T-helper 17 cell (primary cell): Measurements from ENCODE around the gene TRMT112. TPM values are rescaled to one million over a fixed set of nuclear protein-coding genes. Genes with fewer than 3 reads are reported as not detected.

Experiments used
- ATAC-seq: fragments of 150-1000 bp; cut with Tn5 transposase; 2 replicates; pipeline ENCODE4 v1.10.0; 2021; ENCODE audit warnings: mild to moderate bottlenecking, moderate library complexity
- DNase-seq, 3 donors: peaks; one replicate each; pipeline versions ENCODE4 v3.0.0 to v3.0.0-alpha.2; 2020 to 2021
- H3K9me3 ChIP-seq: one replicate; pipeline ENCODE4 v1.7.0; 2013; ENCODE audit warnings: low read length, mild to moderate bottlenecking; ENCODE audit not compliant: control insufficient read depth, poor library complexity, severe bottlenecking
- H3K27ac Mint-ChIP-seq: one replicate; pipeline ENCODE4 v1.8.0; 2022; ENCODE audit warnings: mild to moderate bottlenecking, moderate library complexity, mixed read lengths
- H3K27me3 Mint-ChIP-seq: one replicate; pipeline ENCODE4 v1.8.0; 2022; ENCODE audit warnings: mixed read lengths
- H3K36me3 Mint-ChIP-seq: one replicate; pipeline ENCODE4 v1.8.0; 2022; ENCODE audit warnings: low read depth, mixed read lengths
- H3K4me1 Mint-ChIP-seq: one replicate; pipeline ENCODE4 v1.8.0; 2022; ENCODE audit warnings: mild to moderate bottlenecking, mixed read lengths
- H3K4me3 Mint-ChIP-seq: one replicate; pipeline ENCODE4 v1.8.0; 2022; ENCODE audit warnings: mild to moderate bottlenecking, moderate library complexity, mixed read lengths
- total RNA-seq, 4 donors: library from RNA in 2 of 4; stranded (reverse) in 2 of 4; gene quantifications; one replicate each; pipeline ENCODE4 v1.2.3 and lab custom pipeline; 2022 to 2026

Gene TRMT112
- total RNA-seq, 2 donors from 2014 or later: 95.4 to 110 TPM

- DNase-seq: no peak
Observed at GRCh38 chr11:64356498-64357411, 39.4 kb upstream of the TRMT112 start.

GRCh38 chr11:64355078-64355940 is 38.0 kb upstream of the TRMT112 start:
- H3K27ac Mint-ChIP-seq: no peak overlapping the region
- ATAC-seq: peak; percentile 14
- peaks cover 3% of the 10 kb centered on the region for H3K36me3 Mint-ChIP-seq

More at GRCh38 chr11:64356498-64357411, 39.4 kb upstream of the TRMT112 start:
- H3K36me3 Mint-ChIP-seq: peaks cover 3% of the 10 kb centered on the region
- peak overlapping the region; percentile 25 for H3K4me3 Mint-ChIP-seq
- H3K27me3 Mint-ChIP-seq: no peaks in the 10 kb centered on the region
- peak; percentile 14 for ATAC-seq
- peaks cover 20% of the 10 kb centered on the region for H3K4me1 Mint-ChIP-seq
- peak overlapping the region; percentile 71 for H3K27ac Mint-ChIP-seq
- no peaks in the 10 kb centered on the region for H3K9me3 ChIP-seq

GRCh38 chr11:64353715-64354506 is 36.6 kb upstream of the TRMT112 start:
- no peak overlapping the region for H3K4me3 Mint-ChIP-seq
- no peak for DNase-seq

More at GRCh38 chr11:64355078-64355940, 38.0 kb upstream of the TRMT112 start:
- H3K4me1 Mint-ChIP-seq: peaks cover 23% of the 10 kb centered on the region
- no peak for DNase-seq
- no peak overlapping the region for H3K4me3 Mint-ChIP-seq
- no peaks in the 10 kb centered on the region for H3K27me3 Mint-ChIP-seq
- no peaks in the 10 kb centered on the region for H3K9me3 ChIP-seq

DNA sequence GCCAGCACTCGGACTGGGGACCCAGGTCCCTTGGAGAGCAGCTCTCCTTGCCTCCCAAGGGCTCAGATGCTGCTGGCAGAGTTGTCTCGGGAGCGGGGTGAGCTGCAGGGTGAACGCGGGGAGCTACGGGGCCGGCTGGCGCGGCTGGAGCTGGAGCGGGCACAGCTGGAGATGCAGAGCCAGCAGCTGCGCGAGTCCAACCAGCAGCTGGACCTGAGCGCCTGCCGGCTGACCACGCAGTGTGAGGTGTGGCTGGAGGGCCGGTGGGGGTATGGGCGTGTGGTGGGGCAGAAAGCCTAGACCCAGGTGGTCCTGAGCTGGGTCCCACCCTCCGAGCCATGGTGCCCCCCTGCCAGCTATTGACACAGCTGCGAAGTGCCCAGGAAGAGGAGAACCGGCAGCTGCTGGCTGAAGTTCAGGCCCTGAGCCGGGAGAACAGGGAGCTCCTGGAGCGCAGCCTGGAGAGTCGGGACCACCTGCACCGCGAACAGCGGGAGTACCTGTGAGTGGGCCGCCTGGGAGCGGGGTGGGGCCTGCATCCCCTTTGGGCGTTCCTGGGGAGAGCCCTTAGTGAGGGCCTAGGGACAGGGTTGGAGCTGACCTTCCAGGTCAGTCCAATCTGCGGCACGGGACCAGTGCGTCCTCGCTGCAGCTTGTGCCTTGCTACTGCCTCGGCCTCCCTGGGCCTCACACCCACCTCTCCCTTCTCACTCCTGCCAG is 35.8 kb upstream of the TRMT112 start:
- H3K4me1 Mint-ChIP-seq: peaks cover 14% of the 10 kb centered on the region
- H3K4me3 Mint-ChIP-seq: no peak overlapping the region
- H3K27ac Mint-ChIP-seq: no peak overlapping the region
- no peak for ATAC-seq
- no peaks in the 10 kb centered on the region for H3K9me3 ChIP-seq
- H3K36me3 Mint-ChIP-seq: peaks cover 3% of the 10 kb centered on the region
- no peaks in the 10 kb centered on the region for H3K27me3 Mint-ChIP-seq
- no peak for DNase-seq

More at GRCh38 chr11:64353715-64354506, 36.6 kb upstream of the TRMT112 start:
- H3K36me3 Mint-ChIP-seq: peaks cover 3% of the 10 kb centered on the region
- ATAC-seq: no peak
- H3K27me3 Mint-ChIP-seq: no peaks in the 10 kb centered on the region
- peaks cover 14% of the 10 kb centered on the region for H3K4me1 Mint-ChIP-seq
- H3K9me3 ChIP-seq: no peaks in the 10 kb centered on the region
- H3K27ac Mint-ChIP-seq: no peak overlapping the region

GRCh38 chr11:64352099-64352994 is 35.0 kb upstream of the TRMT112 start:
- H3K9me3 ChIP-seq: no peaks in the 10 kb centered on the region
- no peaks in the 10 kb centered on the region for H3K27me3 Mint-ChIP-seq
- H3K27ac Mint-ChIP-seq: no peak overlapping the region
- H3K4me1 Mint-ChIP-seq: peaks cover 9% of the 10 kb centered on the region
- ATAC-seq (no peak), DNase-seq (no peak)
- no peak overlapping the region for H3K4me3 Mint-ChIP-seq
- peaks cover 3% of the 10 kb centered on the region for H3K36me3 Mint-ChIP-seq

- ATAC-seq (peak; percentile 14), DNase-seq (no peak)
- Mint-ChIP-seq H3K27ac (no peak overlapping the region), H3K36me3 (no peaks in the 10 kb centered on the region), H3K4me1 (peaks cover 6% of the 10 kb centered on the region), H3K4me3 (no peak overlapping the region), H3K27me3 (no peaks in the 10 kb centered on the region)
- H3K9me3 ChIP-seq: no peaks in the 10 kb centered on the region
Observed at GRCh38 chr11:64351136-64351631, 33.8 kb upstream of the TRMT112 start.

- H3K9me3 ChIP-seq: no peaks in the 10 kb centered on the region
- peaks cover 3% of the 10 kb centered on the region for H3K36me3 Mint-ChIP-seq
- ATAC-seq (no peak), DNase-seq (no peak)
- no peak overlapping the region for H3K4me3 Mint-ChIP-seq
- H3K4me1 Mint-ChIP-seq: peaks cover 11% of the 10 kb centered on the region
- no peaks in the 10 kb centered on the region for H3K27me3 Mint-ChIP-seq
- H3K27ac Mint-ChIP-seq: no peak overlapping the region
Observed at GRCh38 chr11:64349404-64349803, 32.0 kb upstream of the TRMT112 start.

DNA sequence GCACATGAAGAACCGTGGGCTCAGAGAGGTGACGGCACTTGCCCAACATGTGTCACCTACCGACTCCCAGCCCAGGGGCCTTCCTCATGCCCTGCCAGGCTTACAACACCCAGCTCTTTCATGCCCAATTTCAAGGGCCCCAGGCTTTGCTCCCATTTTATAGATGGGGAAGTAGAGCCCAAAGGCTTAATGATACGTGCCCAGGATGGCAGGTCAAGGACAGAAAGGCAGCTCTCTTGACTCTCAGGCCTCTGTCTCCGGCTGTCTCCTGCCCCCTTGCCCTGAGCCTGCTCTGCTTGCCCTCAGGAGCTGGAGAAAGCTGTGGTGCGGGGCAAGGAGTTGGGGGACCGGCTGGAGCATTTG is 31.6 kb upstream of the TRMT112 start:
- H3K27me3 Mint-ChIP-seq: no peaks in the 10 kb centered on the region

GRCh38 chr11:64348383-64349024 is 31.1 kb upstream of the TRMT112 start:
- H3K27ac Mint-ChIP-seq: no peak overlapping the region
- peaks cover 11% of the 10 kb centered on the region for H3K4me1 Mint-ChIP-seq
- H3K9me3 ChIP-seq: no peaks in the 10 kb centered on the region
- no peaks in the 10 kb centered on the region for H3K27me3 Mint-ChIP-seq
- ATAC-seq (no peak), DNase-seq (no peak)
- H3K36me3 Mint-ChIP-seq: peaks cover 3% of the 10 kb centered on the region
- no peak overlapping the region for H3K4me3 Mint-ChIP-seq

More for the DNA sequence above, 31.6 kb upstream of the TRMT112 start:
- no peak overlapping the region for H3K4me3 Mint-ChIP-seq
- H3K9me3 ChIP-seq: no peaks in the 10 kb centered on the region
- ATAC-seq: no peak
- no peak overlapping the region for H3K27ac Mint-ChIP-seq
- H3K4me1 Mint-ChIP-seq: peaks cover 11% of the 10 kb centered on the region
- H3K36me3 Mint-ChIP-seq: peaks cover 3% of the 10 kb centered on the region
- DNase-seq: no peak

GRCh38 chr11:64347193-64347867 is 30.0 kb upstream of the TRMT112 start:
- DNase-seq: no peak
- H3K27me3 Mint-ChIP-seq: no peaks in the 10 kb centered on the region
- no peak for ATAC-seq
- peak overlapping the region; percentile 19 for H3K27ac Mint-ChIP-seq
- peaks cover 3% of the 10 kb centered on the region for H3K36me3 Mint-ChIP-seq
- H3K9me3 ChIP-seq: no peaks in the 10 kb centered on the region
- peaks cover 16% of the 10 kb centered on the region for H3K4me1 Mint-ChIP-seq
- no peak overlapping the region for H3K4me3 Mint-ChIP-seq

GRCh38 chr11:64344787-64345186 is 27.4 kb upstream of the TRMT112 start:
- Mint-ChIP-seq H3K27me3 (no peaks in the 10 kb centered on the region), H3K36me3 (peaks cover 3% of the 10 kb centered on the region), H3K27ac (peak overlapping the region; percentile 43), H3K4me1 (peaks cover 20% of the 10 kb centered on the region), H3K4me3 (no peak overlapping the region)
- DNase-seq (no peak), ATAC-seq (no peak)
- H3K9me3 ChIP-seq: no peaks in the 10 kb centered on the region
